ENCODE data around the gene COLEC12.

DNA sequence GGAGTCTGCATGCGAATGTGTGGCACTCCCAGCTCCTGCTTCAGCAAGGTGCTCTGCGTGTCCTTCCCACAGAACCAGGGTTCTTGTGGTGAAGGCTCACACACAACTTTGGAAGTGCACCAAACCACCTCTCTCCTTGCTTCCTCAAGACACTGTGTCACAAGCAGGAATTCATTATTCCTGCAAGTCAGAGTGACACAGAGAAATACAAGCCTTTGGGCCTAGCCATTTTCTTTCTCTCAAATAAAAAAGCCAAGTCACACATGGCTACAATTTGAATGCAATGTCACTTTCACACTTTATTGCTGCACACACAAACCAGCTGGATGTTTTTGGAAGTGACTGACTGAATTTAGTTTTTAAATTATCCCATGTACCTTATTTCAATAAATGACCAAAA, 202.6 kb downstream of the COLEC12 start:
- no peak for TF ChIP-seq POLR2AphosphoS5 (IDR thresholded peaks at IDR 0.05; ENCODE audit: borderline replicate concordance, low read depth, low read length)
- TF ChIP-seq EZH2 (IDR thresholded peaks at IDR 0.05) = no peak
